Immature natural killer cell (primary cell): ENCODE data around the gene MIGA2. TPM values are rescaled to one million over a fixed set of nuclear protein-coding genes. Genes with fewer than 3 reads are reported as not detected.
A peak's percentile ranks its signal among the peaks of the same experiment; 100 is the strongest.

Experiments
- DNase-seq, 3 donors: peaks; one replicate each; pipeline ENCODE4 v3.0.0; 2022; ENCODE audit warnings: mixed read lengths in 1 of 3
- H3K27ac Mint-ChIP-seq, 6 donors: one replicate each; pipeline ENCODE4 v1.8.0; 2020; ENCODE audit warnings: mixed read lengths in 6 of 6, mild to moderate bottlenecking in 5 of 6, inconsistent platforms in 4 of 6, moderate library complexity in 3 of 6
- H3K27me3 Mint-ChIP-seq, 3 donors: one replicate each; pipeline ENCODE4 v1.8.0; 2020 to 2021; ENCODE audit warnings: low read depth in 3 of 3, mild to moderate bottlenecking in 3 of 3, mixed read lengths in 3 of 3, moderate library complexity in 3 of 3, inconsistent platforms in 1 of 3
- H3K36me3 Mint-ChIP-seq, 3 donors: one replicate each; pipeline ENCODE4 v1.8.0; 2020; ENCODE audit warnings: mixed read lengths in 3 of 3, inconsistent platforms in 2 of 3, mild to moderate bottlenecking in 2 of 3
- H3K4me1 Mint-ChIP-seq, 2 donors: one replicate each; pipeline ENCODE4 v1.8.0; 2020; ENCODE audit warnings: inconsistent platforms in 2 of 2, mild to moderate bottlenecking in 2 of 2, mixed read lengths in 2 of 2, moderate library complexity in 1 of 2
- H3K4me3 Mint-ChIP-seq, 5 donors: one replicate each; pipeline ENCODE4 v1.8.0; 2020; ENCODE audit warnings: mild to moderate bottlenecking in 5 of 5, mixed read lengths in 5 of 5, inconsistent platforms in 3 of 5, moderate library complexity in 3 of 5
- H3K9me3 Mint-ChIP-seq, 6 donors: one replicate each; pipeline ENCODE4 v1.8.0; 2020; ENCODE audit warnings: mild to moderate bottlenecking in 6 of 6, mixed read lengths in 6 of 6, inconsistent platforms in 4 of 6, moderate library complexity in 3 of 6
- polyA plus RNA-seq, 3 donors: library from polyadenylated mRNA; unstranded; fragments of 300-500 nt; fragmentation: Illumina TruSeq; gene quantifications; one replicate each; pipeline ENCODE4 v1.2.3, GENCODE V29; 2021

Gene MIGA2
- polyA plus RNA-seq, 3 donors from 2014 or later: 4.8 to 9.1 (median 6.9) TPM

GRCh38 chr9:129063061-129063460 is 26.6 kb downstream of the MIGA2 start:
- DNase-seq: no peak
- Mint-ChIP-seq H3K27ac (no peak overlapping the region), H3K27me3 (peaks cover 0 to 2% (median 2%) of the 10 kb centered on the region in 3 donors), H3K36me3 (peaks cover 5 to 20% (median 11%) of the 10 kb centered on the region in 3 donors), H3K4me3 (no peak overlapping the region), H3K9me3 (no peaks in the 10 kb centered on the region), H3K4me1 (peaks cover 2 to 8% of the 10 kb centered on the region in 2 donors)

GRCh38 chr9:129064499-129064908 is 28.1 kb downstream of the MIGA2 start:
- Mint-ChIP-seq H3K27ac (no peak overlapping the region), H3K27me3 (peaks cover 0 to 5% (median 0%) of the 10 kb centered on the region in 3 donors), H3K4me3 (no peak overlapping the region), H3K9me3 (no peaks in the 10 kb centered on the region), H3K36me3 (peaks cover 5 to 17% (median 13%) of the 10 kb centered on the region in 3 donors), H3K4me1 (peaks cover 14 to 15% of the 10 kb centered on the region in 2 donors)
- DNase-seq: no peak

GRCh38 chr9:129068110-129068509 is 31.7 kb downstream of the MIGA2 start:
- H3K4me1 Mint-ChIP-seq: peaks cover 22 to 25% of the 10 kb centered on the region in 2 donors
- H3K4me3 Mint-ChIP-seq: peak overlapping the region in 1 of 5 donors; percentile 77
- H3K27me3 Mint-ChIP-seq: peaks cover 0 to 5% (median 0%) of the 10 kb centered on the region in 3 donors
- no peaks in the 10 kb centered on the region for H3K9me3 Mint-ChIP-seq
- peaks cover 5 to 12% (median 9%) of the 10 kb centered on the region in 3 donors for H3K36me3 Mint-ChIP-seq
- no peak for DNase-seq
- peak overlapping the region in 4 of 6 donors; percentile 71 to 88 (median 83) for H3K27ac Mint-ChIP-seq

DNA sequence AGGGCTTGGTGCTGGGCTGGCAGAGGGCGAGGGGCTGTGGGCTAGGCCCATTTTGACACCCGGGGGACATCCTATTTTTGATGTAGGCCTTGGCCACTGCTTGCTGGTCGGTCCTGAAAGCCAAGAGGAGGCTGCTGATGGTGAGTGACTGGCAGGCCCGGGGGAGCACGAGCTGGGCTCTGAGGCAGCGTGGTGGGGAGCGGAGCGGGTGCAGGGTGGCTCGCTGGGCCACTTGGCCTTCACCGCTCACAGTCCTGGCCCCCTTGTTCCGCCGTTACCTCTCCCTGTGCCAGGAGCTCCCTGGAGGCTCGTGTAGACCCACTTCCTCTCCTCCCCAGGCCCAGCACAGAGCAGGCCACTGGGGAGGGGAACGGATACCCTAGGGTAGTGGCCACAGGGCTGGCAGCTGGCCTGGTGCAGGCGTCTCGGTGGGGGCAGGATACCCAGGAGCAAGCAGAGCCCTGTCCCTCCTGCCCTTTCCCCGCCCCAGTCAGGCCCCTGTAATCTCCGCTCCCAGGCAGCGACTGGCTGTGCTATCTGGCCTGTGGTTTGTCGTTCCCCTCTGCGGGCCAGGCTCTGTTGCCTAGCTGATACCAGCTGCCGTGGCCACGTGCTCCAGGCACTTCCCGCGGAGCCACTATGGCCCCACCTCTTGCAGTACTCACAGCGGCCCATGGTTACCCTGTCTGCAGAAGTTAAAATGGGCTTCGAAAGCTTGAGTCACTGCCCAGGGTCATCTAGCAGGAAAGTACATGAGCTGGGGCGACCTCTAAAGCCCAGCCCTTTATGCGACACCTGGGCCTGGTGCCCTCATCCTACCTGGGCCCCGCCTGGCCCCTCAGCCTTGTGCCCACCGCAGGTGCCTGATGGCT is 32.8 kb downstream of the MIGA2 start:
- H3K36me3 Mint-ChIP-seq: peaks cover 0 to 6% (median 4%) of the 10 kb centered on the region in 3 donors
- peaks cover 0 to 5% (median 0%) of the 10 kb centered on the region in 3 donors for H3K27me3 Mint-ChIP-seq
- H3K27ac Mint-ChIP-seq: peak overlapping the region; percentile 71 to 94 (median 90)
- H3K4me1 Mint-ChIP-seq: peaks cover 22 to 25% of the 10 kb centered on the region in 2 donors
- DNase-seq: peak; percentile 76 to 79 (median 79)
- no peaks in the 10 kb centered on the region for H3K9me3 Mint-ChIP-seq
- peak overlapping the region; percentile 67 to 79 (median 77) for H3K4me3 Mint-ChIP-seq

DNA sequence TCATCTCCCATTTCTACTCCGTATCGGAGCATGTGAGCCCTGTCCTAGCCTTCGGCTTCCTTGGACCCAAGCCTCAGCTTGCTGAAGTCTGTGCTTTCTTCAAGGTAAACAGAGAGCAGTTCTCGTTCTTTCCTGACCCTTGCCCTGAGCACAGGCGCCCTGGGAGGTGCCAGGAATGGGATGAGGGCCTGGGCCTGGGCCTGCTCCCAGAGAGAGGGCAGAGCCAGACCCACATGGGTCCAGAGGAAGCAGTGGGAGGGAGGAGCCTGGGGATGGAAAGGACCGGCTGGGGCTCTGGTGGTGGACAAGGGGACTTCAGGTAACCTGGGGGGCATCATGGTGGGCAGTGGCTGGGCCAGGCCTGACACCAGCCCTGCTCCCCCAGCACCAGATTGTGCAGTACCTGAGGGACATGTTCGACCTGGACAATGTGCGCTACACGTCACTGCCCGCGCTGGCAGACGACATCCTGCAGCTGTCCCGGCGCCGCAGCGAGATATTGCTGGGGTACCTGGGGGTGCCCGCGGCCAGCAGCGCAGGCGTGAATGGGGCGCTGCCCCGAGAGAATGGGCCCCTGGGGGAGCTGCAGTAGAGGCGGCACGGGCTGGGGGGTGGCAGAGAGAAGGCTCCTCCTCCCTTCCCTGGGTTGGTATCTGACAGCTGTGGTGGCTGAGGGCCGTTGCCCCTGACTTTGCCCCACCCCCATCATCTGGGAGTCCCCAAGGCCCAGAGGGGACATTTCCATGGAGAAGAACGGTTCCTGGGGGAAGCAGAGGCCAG is 33.6 kb downstream of the MIGA2 start:
- DNase-seq: no peak
- Mint-ChIP-seq H3K27me3 (peaks cover 0 to 5% (median 0%) of the 10 kb centered on the region in 3 donors), H3K4me3 (peak overlapping the region in 1 of 5 donors; percentile 27), H3K36me3 (peaks cover 0 to 6% (median 4%) of the 10 kb centered on the region in 3 donors), H3K27ac (peak overlapping the region in 4 of 6 donors; percentile 4 to 88 (median 38)), H3K4me1 (peaks cover 22 to 25% of the 10 kb centered on the region in 2 donors), H3K9me3 (no peaks in the 10 kb centered on the region)

DNA sequence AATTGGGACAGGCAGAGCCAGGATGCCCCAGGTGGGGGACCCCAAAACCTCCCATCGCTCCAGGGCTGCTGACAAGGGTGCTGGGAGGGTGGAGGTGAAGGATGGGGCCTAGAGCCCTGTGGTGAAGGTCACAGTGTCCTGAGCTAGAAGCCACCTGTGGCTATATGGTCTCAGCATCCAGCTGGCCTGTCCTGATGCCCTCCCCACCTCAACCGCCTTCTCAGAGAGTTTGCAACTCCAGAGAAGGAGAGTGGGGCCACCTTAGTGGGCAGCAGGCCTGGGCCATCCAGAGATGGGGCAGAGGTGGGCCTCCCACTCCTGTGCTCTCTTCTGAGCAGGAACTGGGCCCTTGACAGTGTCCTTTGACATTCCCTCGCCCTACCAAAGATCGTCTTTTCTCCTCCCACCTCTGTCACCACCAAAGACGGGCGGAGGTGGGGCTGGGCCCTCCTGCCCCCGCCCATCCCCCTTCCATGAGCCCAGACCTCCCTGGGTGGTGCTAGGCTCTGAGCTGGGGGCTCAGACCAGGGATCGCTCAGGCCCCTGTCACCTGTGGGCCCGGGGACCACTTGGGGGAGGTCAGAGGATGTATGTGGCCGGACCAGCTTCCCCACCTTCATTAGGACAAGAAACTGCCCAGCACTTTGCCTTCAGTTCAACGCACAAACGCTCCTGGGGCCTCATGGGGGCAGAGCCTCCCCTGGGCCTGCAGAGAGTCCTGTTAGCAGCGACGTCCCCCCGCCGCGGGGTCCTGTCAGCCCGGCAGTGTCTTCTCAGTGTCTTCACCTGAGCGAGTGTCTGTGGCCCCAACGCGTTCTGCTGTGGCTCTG is 34.5 kb downstream of the MIGA2 start:
- Mint-ChIP-seq H3K4me1 (peaks cover 22 to 25% of the 10 kb centered on the region in 2 donors), H3K27ac (no peak overlapping the region), H3K4me3 (no peak overlapping the region), H3K9me3 (no peaks in the 10 kb centered on the region), H3K36me3 (peaks cover 0 to 4% (median under 1%) of the 10 kb centered on the region in 3 donors), H3K27me3 (peaks cover 0 to 5% (median 0%) of the 10 kb centered on the region in 3 donors)
- no peak for DNase-seq

DNA sequence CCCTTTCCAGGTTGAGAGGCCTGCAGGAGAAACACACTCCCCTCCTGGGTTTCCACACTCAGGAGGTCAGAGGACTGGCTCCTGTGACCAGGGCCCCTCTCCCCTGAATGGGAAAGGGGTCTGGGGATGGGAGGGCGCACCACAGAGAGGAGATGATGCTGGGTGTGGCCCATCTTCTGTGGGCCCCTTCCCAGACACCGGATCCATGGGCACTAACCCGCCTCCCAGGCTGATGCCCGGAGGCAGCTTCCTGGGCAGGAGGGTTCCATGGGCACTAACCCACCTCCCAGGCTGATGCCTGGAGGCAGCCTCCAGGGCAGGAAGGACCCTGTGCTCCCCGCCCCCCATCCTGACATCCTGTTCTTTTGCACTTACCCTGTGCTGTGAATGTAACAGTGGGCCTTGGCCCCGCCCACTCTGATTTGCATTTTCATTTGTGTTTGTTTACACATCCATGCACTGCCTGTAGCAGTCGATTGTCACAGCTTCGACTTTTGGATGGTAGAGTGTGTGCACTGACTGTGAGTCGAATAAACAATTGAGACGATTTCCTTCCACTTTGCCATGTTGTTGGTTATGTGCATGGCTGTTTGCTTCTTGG is 35.2 kb downstream of the MIGA2 start:
- Mint-ChIP-seq H3K36me3 (peaks cover 0 to 4% (median 0%) of the 10 kb centered on the region in 3 donors), H3K9me3 (no peaks in the 10 kb centered on the region), H3K4me3 (no peak overlapping the region), H3K27me3 (peaks cover 0 to 5% (median 0%) of the 10 kb centered on the region in 3 donors), H3K27ac (no peak overlapping the region), H3K4me1 (peaks cover 22 to 25% of the 10 kb centered on the region in 2 donors)
- no peak for DNase-seq

GRCh38 chr9:129072171-129072570 is 35.7 kb downstream of the MIGA2 start:
- Mint-ChIP-seq H3K4me1 (peaks cover 22 to 25% of the 10 kb centered on the region in 2 donors), H3K9me3 (no peaks in the 10 kb centered on the region), H3K27ac (no peak overlapping the region), H3K36me3 (peaks cover 0 to 4% (median 0%) of the 10 kb centered on the region in 3 donors), H3K27me3 (peaks cover 0 to 5% (median 0%) of the 10 kb centered on the region in 3 donors), H3K4me3 (no peak overlapping the region)
- DNase-seq: no peak

GRCh38 chr9:129073404-129073803 is 37.0 kb downstream of the MIGA2 start:
- no peak overlapping the region for H3K27ac Mint-ChIP-seq
- no peak overlapping the region for H3K4me3 Mint-ChIP-seq
- H3K4me1 Mint-ChIP-seq: peaks cover 19 to 20% of the 10 kb centered on the region in 2 donors

DNA sequence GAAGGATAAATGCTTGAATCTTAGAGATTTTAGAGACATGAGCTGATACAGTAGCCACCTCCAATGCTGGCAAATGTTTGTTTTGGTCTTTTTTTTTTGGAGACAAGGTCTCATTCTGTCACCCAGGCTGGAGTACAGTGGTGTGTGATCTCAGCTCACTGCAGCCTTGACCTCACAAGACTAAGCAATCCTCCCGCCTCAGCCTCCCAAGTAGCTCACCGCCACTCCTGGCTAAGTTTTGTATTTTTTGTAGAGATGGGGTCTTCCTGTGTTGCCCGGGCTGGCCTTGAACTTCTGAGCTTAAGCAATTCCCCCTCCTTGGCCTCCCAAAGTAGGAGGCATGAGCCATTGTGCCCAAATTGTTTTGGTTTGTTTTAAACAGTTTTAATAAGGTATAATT is 37.7 kb downstream of the MIGA2 start:
- H3K4me3 Mint-ChIP-seq: no peak overlapping the region

More at GRCh38 chr9:129073404-129073803, 37.0 kb downstream of the MIGA2 start:
- no peak for DNase-seq
- Mint-ChIP-seq H3K36me3 (peaks cover 0 to 4% (median 0%) of the 10 kb centered on the region in 3 donors), H3K27me3 (peaks cover 0 to 5% (median 0%) of the 10 kb centered on the region in 3 donors), H3K9me3 (no peaks in the 10 kb centered on the region)

DNA sequence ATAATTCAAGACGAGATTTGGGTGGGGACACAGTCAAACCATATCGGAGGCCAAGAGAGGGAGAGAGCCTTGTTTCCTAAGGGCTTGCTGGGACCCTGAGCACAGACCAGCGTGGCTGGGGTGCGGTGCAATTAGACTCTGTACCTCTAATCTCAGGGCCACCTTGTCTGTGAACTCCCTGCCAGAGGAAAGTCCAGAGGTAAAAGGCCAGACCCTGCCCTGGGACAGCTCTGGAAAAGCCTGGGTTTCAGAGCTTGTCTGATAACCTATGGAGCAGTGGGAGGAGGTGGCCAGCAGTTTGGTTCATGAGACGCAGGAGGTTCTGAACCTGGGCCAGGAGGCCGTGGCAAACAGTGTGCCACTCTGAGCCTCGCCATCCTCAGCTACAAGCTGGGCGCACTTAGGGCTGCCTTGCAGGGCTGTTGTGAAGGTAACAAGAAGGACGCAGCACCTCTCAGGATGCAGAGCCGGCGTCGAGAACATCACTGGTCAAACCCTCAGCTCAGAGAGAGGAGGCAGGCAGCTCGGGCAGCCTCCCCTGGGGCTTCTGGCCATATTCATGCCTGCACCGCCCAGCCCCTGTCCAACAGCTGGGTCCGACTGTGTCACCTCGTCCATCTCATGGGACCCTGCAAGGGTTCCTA is 39.7 kb downstream of the MIGA2 start:
- Mint-ChIP-seq H3K36me3 (no peaks in the 10 kb centered on the region), H3K27ac (no peak overlapping the region), H3K9me3 (no peaks in the 10 kb centered on the region), H3K4me3 (no peak overlapping the region), H3K4me1 (peaks cover 14 to 15% of the 10 kb centered on the region in 2 donors), H3K27me3 (peaks cover 5 to 15% (median 7%) of the 10 kb centered on the region in 3 donors)
- no peak for DNase-seq

More for the DNA sequence above, 37.7 kb downstream of the MIGA2 start:
- Mint-ChIP-seq H3K27me3 (no peaks in the 10 kb centered on the region), H3K4me1 (peaks cover 12 to 13% of the 10 kb centered on the region in 2 donors), H3K9me3 (no peaks in the 10 kb centered on the region), H3K36me3 (no peaks in the 10 kb centered on the region), H3K27ac (peak overlapping the region in 1 of 6 donors; percentile 67)
- DNase-seq: no peak

GRCh38 chr9:129076640-129077037 is 40.2 kb downstream of the MIGA2 start:
- H3K27me3 Mint-ChIP-seq: peaks cover 5 to 15% (median 7%) of the 10 kb centered on the region in 3 donors
- H3K36me3 Mint-ChIP-seq: no peaks in the 10 kb centered on the region
- H3K4me3 Mint-ChIP-seq: no peak overlapping the region
- DNase-seq: no peak
- no peak overlapping the region for H3K27ac Mint-ChIP-seq
- peaks cover 15 to 17% of the 10 kb centered on the region in 2 donors for H3K4me1 Mint-ChIP-seq
- no peaks in the 10 kb centered on the region for H3K9me3 Mint-ChIP-seq
